HepG2 (cell line): ENCODE measurements around the gene MAST1. TPM values are rescaled to one million over a fixed set of nuclear protein-coding genes. Genes with fewer than 3 reads are reported as not detected.
A peak's percentile ranks its signal among the peaks of the same experiment; 100 is the strongest.

ENCODE experiments used
- ARNT2 ChIP-seq: sonication (generic); formaldehyde crosslinking; IDR thresholded peaks from 2 replicates; pipeline ENCODE4 v1.8.0; 2022; ENCODE audit warnings: mild to moderate bottlenecking, low read depth, missing genetic modification reagents, moderate library complexity
- CSRNP1 ChIP-seq: sonication (generic); formaldehyde crosslinking; IDR thresholded peaks from 2 replicates; pipeline ENCODE4 v1.8.1; 2023; ENCODE audit warnings: mild to moderate bottlenecking, missing genetic modification reagents
- DNMT3B ChIP-seq: conservative IDR thresholded peaks from 2 replicates; pipeline ENCODE4 v1.6.1; 2016; ENCODE audit warnings: missing biosample characterization, control low read depth
- FOXA1 ChIP-seq, 2 experiments: fragments of 450-650 bp in 1 of 2; sonication (generic) in 1 of 2; formaldehyde crosslinking in 1 of 2; IDR thresholded peaks; 2 replicates each; pipeline versions ENCODE4 v1.4.0 to v1.6.1; 2016 to 2020; ENCODE audit warnings: missing genetic modification reagents in 1 of 2
- JDP2 ChIP-seq: sonication (generic); formaldehyde crosslinking; IDR thresholded peaks from 2 replicates; pipeline ENCODE4 v1.8.1; 2022; ENCODE audit warnings: missing genetic modification reagents, borderline replicate concordance
- NR2C2 ChIP-seq: sonication (generic); formaldehyde crosslinking; IDR thresholded peaks from 2 replicates; pipeline ENCODE4 v1.4.0; 2020; ENCODE audit warnings: missing genetic modification reagents, mild to moderate bottlenecking, moderate library complexity, borderline replicate concordance
- PATZ1 ChIP-seq: sonication (generic); formaldehyde crosslinking; IDR thresholded peaks from 2 replicates; pipeline ENCODE4 v1.4.0; 2020; ENCODE audit warnings: missing genetic modification reagents
- RFX5 ChIP-seq: IDR thresholded peaks from 2 replicates; pipeline ENCODE4 v1.6.1; 2011; ENCODE audit warnings: low read depth, low read length, improper control_type of control experiment
- SCMH1 ChIP-seq: sonication (generic); formaldehyde crosslinking; IDR thresholded peaks from 2 replicates; pipeline ENCODE4 v1.9.0; 2021; ENCODE audit warnings: missing genetic modification reagents, mild to moderate bottlenecking, borderline replicate concordance
- SMARCE1 ChIP-seq: fragments of 450-650 bp; IDR thresholded peaks from 2 replicates; pipeline ENCODE4 v1.6.1; 2017; ENCODE audit warnings: borderline replicate concordance
- TERF1 ChIP-seq: sonication (generic); formaldehyde crosslinking; IDR thresholded peaks from 2 replicates; pipeline ENCODE4 v1.8.0; 2022; ENCODE audit warnings: mild to moderate bottlenecking, missing genetic modification reagents, moderate library complexity
- ZBTB20 ChIP-seq: sonication (generic); formaldehyde crosslinking; IDR thresholded peaks from 2 replicates; pipeline ENCODE4 v1.8.1; 2023; ENCODE audit warnings: missing genetic modification reagents, low read depth, mild to moderate bottlenecking, borderline replicate concordance
- ZBTB25 ChIP-seq: IDR thresholded peaks from 2 replicates; pipeline ENCODE4 v1.6.1; 2018; ENCODE audit warnings: missing genetic modification reagents
- ZBTB46 ChIP-seq: sonication (generic); formaldehyde crosslinking; IDR thresholded peaks from 2 replicates; pipeline ENCODE4 v1.4.0; 2020; ENCODE audit warnings: mild to moderate bottlenecking, missing genetic modification reagents, borderline replicate concordance
- ZNF18 ChIP-seq: sonication (generic); formaldehyde crosslinking; IDR thresholded peaks from 2 replicates; pipeline ENCODE4 v1.8.0; 2022; ENCODE audit warnings: mild to moderate bottlenecking, missing genetic modification reagents; ENCODE audit not compliant: insufficient replicate concordance
- ZNF549 ChIP-seq: sonication (generic); formaldehyde crosslinking; IDR thresholded peaks from 2 replicates; pipeline ENCODE4 v1.5.0; 2020; ENCODE audit warnings: missing genetic modification reagents
- ZNF589 ChIP-seq: sonication (generic); formaldehyde crosslinking; conservative IDR thresholded peaks from 2 replicates; pipeline ENCODE4 v1.8.0; 2022; ENCODE audit warnings: mild to moderate bottlenecking, moderate library complexity, missing genetic modification reagents
- ZNF670 ChIP-seq: sonication (generic); formaldehyde crosslinking; IDR thresholded peaks from 2 replicates; pipeline ENCODE4 v1.8.0; 2022; ENCODE audit warnings: mild to moderate bottlenecking, missing genetic modification reagents, borderline replicate concordance
- ZNF7 ChIP-seq: IDR thresholded peaks from 2 replicates; pipeline ENCODE4 v1.6.1; 2016; ENCODE audit warnings: missing biosample characterization, missing genetic modification reagents
- ZNF879 ChIP-seq: sonication (generic); formaldehyde crosslinking; IDR thresholded peaks from 2 replicates; pipeline ENCODE4 v1.8.1; 2023; ENCODE audit warnings: missing genetic modification reagents
- polyA plus RNA-seq, 8 experiments: library from polyadenylated mRNA; depleted of rRNA in 3 of 8; stranded (reverse) in 7 of 8; unstranded in 1 of 8; fragments of >200 nt; fragmentation: Illumina TruSeq in 4 of 8; extraction: Trizol in 4 of 8; gene quantifications; 2 replicates each; pipeline versions ENCODE4 v1.2.1 to v1.2.3, GENCODE V29; 2011 to 2016; ENCODE audit warnings: low read depth in 4 of 8, missing spikeins in 1 of 8, mixed read lengths in 1 of 8; ENCODE audit not compliant: insufficient read depth in 1 of 8
- total RNA-seq, 5 experiments: library from RNA; depleted of rRNA; stranded (reverse); fragments of >200 nt; fragmentation: Illumina TruSeq; extraction: Trizol; gene quantifications; 2 replicates each; pipeline ENCODE4 v1.2.3, GENCODE V29; 2016; ENCODE audit warnings: low read depth in 1 of 5

Gene MAST1
- total and polyA plus RNA-seq, 2 of the 13 experiments (the other 11 are each of a cell fraction or from before 2014, with no cell fraction given): 0.73 to 4.7 TPM

- no peak for TF ChIP-seq JDP2 (CRISPR knock-in tag)
- TF ChIP-seq TERF1 (CRISPR knock-in tag): no peak
- no peak for TF ChIP-seq ZBTB20 (CRISPR knock-in tag)
- TF ChIP-seq NR2C2 (CRISPR knock-in tag): no peak
- TF ChIP-seq ZNF670 (CRISPR knock-in tag): no peak
- TF ChIP-seq SCMH1 (CRISPR knock-in tag): no peak
- TF ChIP-seq ZBTB46 (CRISPR knock-in tag): no peak
- TF ChIP-seq ARNT2: no peak
- TF ChIP-seq ZNF879 (CRISPR knock-in tag): no peak
- no peak for TF ChIP-seq ZNF549 (CRISPR knock-in tag)
- TF ChIP-seq FOXA1 (IDR thresholded peaks at IDR 0.05): no peak
- TF ChIP-seq FOXA1 (CRISPR knock-in tag; IDR thresholded peaks at IDR 0.05): peak; percentile 97
- TF ChIP-seq SMARCE1: no peak
- TF ChIP-seq PATZ1 (CRISPR knock-in tag): no peak
- no peak for TF ChIP-seq RFX5
- 0 out of 2 replicates have a peak, but pooled peaks have one; percentile 16 for TF ChIP-seq CSRNP1 (CRISPR knock-in tag)
- no peak for TF ChIP-seq ZBTB25 (CRISPR knock-in tag)
- no peak for TF ChIP-seq DNMT3B (CRISPR knock-in tag)
- TF ChIP-seq ZNF7 (CRISPR knock-in tag): no peak
- TF ChIP-seq ZNF18 (CRISPR knock-in tag): no peak
- no peak for TF ChIP-seq ZNF589 (CRISPR knock-in tag)
Observed at GRCh38 chr19:12790628-12791344, 47.5 kb upstream of the MAST1 start (continued).
